Pons (tissue), 1 donor: ENCODE measurements around the gene NLRP6.
"Not testable (repeated sequence)": the region's sequence is repeated elsewhere in the genome, so short reads cannot be mapped to it uniquely, and the experiment has no call there.

ENCODE experiments used
- DNase-seq: peaks from one replicate; pipeline ENCODE4 v3.0.0-alpha.2; 2016; ENCODE audit warnings: low spot score

The NLRP6 gene

DNA sequence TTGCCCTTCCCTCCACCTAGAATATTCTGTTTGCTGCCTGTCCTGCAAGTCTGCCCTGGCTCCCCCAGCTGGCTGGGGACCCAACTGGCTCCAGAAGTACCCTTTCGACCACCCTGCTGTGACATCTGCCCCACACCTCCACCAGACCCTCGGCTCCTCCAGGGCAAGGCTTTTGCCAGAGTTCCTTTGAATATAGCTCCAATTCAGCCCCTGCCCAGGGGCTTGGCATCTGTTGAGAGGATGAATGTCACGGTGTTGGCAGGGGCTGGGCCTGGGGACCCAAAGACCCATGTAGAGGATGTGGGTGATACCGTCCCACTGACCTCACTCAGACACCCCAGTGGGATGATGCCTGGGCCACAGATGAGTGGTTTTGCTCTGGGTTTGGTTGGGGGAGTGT lies 4.0 kb downstream of the NLRP6 start:
- no peak for DNase-seq

DNA sequence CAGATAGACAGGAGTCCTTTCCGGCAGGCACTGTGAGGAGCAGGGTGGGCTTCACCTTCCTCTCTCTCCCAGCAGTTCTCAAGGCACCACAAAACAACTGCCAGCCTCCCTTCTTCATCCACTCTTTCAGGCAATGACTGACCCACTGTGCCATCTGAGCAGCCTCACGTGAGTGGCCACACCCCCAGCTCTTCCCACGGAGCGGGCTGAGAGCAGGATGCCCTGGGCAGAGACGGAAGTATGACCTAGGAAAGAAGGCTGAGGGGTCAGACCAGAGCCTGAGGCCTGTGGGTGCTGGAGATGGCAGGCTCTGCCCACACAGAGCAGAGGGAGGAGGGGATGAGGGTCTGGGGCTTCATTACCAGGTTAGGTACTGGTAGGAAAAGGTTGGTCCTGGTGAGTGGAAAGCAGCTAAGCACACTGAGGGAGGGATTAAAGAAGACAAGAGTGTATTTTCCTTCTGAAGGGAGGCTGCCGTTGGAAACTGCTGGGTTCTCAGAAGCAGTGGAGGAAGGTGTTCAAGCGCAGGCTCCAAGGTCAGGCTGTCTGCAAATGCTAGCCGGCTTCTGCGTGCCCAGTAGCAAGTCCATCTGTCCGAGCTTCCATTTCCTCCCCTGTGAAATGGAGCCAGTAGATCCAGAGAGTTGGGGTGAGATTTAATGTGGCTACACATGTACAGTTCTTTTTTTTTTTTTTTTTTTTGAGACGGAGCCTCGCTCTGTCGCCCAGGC lies 4.6 kb downstream of the NLRP6 start:
- no peak for DNase-seq

DNA sequence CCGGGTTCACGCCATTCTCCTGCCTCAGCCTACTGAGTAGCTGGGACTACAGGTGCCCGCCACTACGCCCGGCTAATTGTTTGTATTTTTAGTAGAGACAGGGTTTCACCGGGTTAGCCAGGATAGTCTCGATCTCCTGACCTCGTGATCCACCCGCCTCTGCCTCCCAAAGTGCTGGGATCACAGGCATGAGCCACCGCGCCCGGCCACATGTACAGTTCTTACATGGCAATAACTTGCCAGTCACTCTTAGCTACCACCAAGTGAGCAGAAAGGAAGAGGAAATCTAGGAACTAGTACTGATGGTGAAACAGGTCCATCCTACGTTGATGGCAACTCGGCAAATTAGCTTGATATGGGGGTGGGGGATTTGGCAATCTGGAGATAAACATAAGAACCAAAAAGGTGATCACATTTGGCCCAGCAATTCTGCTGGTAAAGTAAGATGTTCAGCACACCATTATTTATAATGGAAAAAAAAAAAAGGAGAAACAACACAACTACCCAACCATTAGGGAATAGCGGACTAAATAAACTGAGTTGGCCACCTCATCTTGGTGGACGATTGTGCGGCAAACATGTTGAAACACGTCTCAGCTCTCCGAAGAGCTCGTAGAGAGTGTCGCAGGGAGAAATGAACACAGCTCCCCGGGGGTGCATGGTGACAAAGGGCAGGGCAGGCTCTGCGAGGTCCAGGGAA lies 5.3 kb downstream of the NLRP6 start:
- DNase-seq: no peak

DNA sequence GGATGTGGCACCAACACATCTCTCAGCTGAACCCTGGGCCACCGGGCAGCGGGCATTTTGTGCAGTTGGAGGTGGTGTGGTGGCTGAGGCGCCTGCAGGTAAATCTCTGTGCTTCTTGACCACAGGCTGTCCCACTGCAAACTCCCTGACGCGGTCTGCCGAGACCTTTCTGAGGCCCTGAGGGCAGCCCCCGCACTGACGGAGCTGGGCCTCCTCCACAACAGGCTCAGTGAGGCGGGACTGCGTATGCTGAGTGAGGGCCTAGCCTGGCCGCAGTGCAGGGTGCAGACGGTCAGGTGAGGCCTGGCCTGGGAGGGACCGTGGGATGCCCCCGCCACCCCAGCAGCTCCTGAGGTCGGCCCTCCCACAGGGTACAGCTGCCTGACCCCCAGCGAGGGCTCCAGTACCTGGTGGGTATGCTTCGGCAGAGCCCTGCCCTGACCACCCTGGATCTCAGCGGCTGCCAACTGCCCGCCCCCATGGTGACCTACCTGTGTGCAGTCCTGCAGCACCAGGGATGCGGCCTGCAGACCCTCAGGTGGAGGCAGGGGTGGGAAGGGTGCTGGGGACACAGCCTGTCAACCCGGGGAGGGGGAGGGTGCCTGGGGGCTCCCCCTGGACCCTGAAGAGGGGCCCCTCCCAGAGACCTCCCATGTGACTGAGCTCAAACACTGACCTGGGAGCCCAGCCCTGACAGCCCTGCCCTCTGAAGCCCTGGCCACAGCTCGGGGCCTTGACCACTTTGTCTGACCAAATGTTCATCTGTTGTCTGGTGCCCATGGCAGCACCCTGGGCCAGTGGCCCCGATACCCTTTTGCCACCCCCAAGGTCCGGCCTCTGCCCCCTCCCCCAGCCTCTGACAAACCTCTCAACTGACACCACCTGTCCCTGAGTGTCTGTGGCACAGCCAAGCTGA lies 6.2 kb downstream of the NLRP6 start:
- DNase-seq: no peak

- no peak for DNase-seq
These were observed 7.0 kb downstream of the NLRP6 start for GRCh38 chr11:285021-285893.

- DNase-seq: no peak
These were observed 7.7 kb downstream of the NLRP6 start for GRCh38 chr11:285894-286220.

GRCh38 chr11:286977-287820 lies 9.0 kb downstream of the NLRP6 start:
- DNase-seq: not testable (repeated sequence)

DNA sequence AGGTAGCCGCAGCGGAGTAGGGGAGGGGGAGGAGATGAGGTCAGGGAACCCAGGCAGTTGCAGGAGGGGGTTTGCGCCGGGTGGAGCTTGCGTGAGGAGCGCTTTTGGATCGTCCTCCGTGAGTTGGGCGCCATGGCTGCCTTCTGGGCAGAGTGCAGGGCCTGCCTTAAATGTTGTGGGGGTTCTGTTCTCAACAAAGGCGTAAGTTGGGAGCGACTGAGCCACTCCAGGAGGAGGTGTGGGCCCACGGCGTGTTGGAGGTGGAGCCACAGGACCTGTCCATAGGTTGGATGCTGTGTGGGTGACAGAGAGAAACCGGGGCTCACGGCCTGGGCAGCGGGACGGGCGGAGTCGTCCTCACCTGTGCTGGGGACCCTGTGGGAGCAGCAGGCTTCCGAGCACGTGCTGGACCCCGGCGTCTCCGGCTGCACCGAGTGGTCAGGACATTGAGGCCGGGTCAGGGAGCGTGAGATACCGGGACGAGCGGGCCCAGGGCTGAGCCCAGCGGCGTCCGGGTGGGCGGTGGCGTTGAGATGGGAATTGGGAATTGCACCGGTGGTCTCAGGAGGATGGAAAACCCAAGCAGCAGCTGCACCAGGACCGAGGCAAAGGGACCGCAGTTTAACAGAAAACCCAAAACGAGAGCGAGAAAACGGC lies 9.7 kb downstream of the NLRP6 start:
- no peak for DNase-seq

DNA sequence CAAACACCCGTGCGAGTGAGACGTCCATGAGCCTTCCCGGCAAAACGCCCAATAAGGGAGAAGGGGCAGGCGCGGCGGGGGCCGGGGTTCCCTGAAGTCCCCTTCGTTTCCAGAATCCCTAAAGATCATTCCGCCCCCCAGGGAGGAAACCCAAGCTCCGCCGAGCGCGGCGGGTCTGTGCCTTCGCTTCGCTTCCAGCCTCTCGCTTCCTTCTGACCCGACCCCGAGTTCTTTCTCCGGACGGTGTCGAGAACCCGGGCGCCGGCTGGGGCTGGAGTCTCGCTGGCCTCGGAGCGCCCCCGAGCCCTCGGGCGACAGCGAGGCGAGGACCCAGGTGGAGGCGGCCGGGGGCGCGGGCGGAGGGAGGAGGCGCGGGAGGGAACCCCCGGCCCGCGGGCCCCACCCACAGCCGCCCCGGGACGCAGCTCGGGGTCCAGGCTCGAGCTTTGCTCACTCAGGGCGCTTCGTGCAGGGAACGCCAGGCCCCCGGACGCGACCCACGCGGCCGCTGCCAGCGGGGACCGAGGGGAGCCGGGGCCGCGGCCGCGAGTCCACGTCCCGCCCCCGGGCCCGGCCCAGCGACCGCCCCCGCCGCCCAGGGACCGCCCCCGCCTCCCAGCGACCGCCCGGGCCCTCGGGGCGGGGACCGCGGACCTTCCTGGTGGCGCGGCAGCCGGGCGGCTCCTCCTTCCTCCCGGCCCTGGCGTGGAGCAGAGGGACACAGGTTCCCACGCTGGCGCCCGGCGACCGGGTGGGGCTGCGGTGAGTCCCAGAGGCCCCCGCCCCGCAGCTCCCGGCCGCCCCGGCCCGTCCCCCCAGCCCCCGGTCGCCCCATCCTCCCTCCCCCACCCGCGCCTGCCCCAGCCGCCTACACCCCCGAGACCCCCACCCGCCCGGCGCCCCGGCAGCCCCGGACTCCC lies 10.5 kb downstream of the NLRP6 start, which contains the start of gene PGGHG:
PGGHG (plus strand) TSS at position 649 of the 920 bp plus-strand sequence. CDS start 691 bp downstream, outside the sequence.
- DNase-seq: no peak

GRCh38 chr11:289398-289711 lies 11.1 kb downstream of the NLRP6 start:
- DNase-seq: no peak

DNA sequence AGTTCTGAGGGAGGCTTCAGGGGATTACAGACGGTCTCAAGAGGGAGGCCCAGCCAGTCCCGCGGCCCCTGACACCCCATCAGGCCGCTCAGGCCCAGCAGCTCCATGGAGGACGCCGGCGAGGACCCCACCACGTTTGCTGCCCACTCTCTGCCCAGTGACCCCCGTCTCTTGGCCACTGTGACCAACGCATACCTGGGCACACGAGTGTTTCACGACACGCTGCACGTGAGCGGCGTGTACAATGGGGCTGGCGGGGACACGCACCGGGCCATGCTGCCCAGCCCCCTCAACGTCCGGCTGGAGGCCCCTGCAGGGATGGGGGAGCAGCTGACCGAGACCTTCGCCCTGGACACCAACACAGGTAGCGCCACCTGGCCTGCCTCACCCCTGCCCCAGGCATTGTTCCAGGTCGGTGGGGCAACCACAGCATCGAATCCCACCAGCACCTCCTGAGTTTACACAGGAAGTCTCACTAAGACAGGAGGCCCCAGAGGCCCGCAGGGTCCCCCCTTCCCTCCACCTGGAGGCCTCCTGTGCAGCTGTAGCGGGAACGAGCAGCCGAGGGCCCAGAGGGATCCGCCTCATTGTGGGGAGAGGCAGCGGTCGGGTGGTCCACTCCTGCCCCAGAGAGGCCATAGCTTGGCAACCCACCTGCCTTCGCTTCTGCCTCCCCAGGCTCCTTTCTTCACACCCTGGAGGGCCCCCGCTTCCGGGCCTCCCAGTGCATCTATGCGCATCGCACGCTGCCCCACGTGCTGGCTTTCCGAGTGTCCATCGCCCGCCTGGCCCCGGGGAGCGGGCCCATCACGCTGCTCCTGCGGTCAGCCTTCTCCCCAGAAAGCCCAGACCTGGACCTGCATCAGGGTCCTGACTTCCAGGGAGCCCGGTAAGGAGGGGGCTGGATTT lies 11.8 kb downstream of the NLRP6 start:
- DNase-seq: no peak

GRCh38 chr11:290621-291231 lies 12.5 kb downstream of the NLRP6 start:
- DNase-seq: no peak

- no peak for DNase-seq
These were observed 13.3 kb downstream of the NLRP6 start for GRCh38 chr11:291281-292210.

DNA sequence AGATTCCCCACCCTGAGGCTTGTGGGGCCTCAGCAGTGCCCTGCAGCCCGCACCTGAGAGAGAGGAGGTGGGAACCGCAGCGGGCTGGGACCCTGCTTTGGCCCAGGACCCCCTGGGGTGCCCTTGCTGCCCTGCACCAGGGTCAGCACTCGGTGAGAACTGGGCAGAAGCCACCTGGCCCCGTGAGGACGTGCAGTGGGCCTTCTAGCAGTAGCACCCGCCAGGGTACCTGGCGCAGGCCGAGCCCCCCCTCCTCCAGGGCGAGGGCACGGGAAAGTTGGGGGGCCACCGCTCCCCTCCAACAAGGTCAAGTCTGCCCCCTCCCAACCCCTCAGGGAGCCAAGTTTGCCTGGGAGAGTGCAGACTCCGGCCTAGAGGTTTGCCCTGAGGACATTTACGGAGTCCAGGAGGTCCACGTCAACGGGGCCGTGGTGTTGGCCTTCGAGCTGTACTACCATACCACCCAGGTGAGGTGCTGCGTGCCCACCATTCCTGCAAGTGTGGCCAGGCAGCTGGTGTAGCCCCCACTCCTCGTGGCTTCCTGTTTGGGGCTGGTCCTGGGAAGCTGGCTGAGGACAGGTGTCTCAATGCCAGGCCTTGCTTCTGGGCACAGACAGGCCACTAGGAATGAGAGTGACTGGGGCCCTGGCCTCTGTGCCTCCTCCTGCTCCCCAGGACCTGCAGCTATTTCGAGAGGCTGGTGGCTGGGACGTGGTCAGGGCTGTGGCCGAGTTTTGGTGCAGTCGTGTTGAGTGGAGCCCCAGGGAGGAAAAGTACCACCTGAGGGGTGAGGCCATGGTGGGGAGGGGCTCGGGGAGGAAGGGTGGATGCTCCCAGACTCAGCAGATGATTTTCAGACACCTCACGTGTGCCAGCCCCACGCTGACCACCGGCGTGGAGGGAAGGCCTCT lies 14.3 kb downstream of the NLRP6 start:
- DNase-seq: no peak

DNA sequence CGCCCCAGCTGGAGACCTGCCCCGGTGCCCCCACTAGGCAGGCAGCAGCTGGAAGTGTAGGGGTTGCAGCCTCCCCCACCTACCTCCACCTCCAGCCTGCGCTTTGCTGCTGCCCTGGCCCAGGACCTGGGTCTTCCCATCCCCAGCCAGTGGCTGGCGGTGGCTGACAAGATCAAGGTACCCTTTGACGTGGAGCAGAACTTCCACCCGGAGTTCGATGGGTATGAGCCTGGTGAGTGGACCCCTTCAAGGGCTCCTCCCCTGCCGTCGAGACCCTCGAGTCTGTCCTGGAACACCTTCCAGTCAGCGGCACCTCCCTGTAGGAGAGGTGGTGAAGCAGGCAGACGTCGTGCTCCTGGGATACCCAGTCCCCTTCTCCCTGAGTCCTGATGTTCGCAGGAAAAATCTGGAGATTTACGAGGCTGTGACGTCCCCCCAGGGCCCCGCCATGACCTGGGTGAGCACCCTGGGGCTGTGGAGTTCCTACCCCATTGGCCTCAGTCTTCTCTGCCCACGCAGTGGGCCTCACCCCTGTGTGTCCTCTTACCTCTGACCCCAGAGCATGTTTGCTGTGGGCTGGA lies 15.2 kb downstream of the NLRP6 start:
- DNase-seq: no peak
